Lung (tissue), 12 donors: Measurements from ENCODE around the gene CLUH. TPM values are rescaled to one million over a fixed set of nuclear protein-coding genes. Genes with fewer than 3 reads are reported as not detected.
"Not testable (repeated sequence)": the region's sequence is repeated elsewhere in the genome, so short reads cannot be mapped to it uniquely, and the experiment has no call there.

ENCODE experiments used
- ATAC-seq: fragments of 200-7000 bp; cut with Tn5 transposase; one replicate; pipeline ENCODE4 v1.9.1; 2020; ENCODE audit warnings: moderate number of reproducible peaks; ENCODE audit not compliant: insufficient read depth, low FRiP score
- DNase-seq, 3 donors: peaks; one replicate each; pipeline ENCODE4 v3.0.0-alpha.2; 2013 to 2017
- H3K27ac ChIP-seq, 2 donors: one replicate each; pipeline ENCODE4 v1.5.1; 2013; ENCODE audit warnings: mild to moderate bottlenecking in 2 of 2, moderate library complexity in 2 of 2, control low read depth in 1 of 2, inconsistent platforms in 1 of 2, low read depth in 1 of 2, low read length in 1 of 2
- H3K27me3 ChIP-seq, 3 donors: one replicate each; pipeline ENCODE4 v1.5.1; 2013; ENCODE audit warnings: low read length in 2 of 3; ENCODE audit not compliant: control insufficient read depth in 3 of 3, insufficient read depth in 3 of 3
- H3K36me3 ChIP-seq, 4 donors: one replicate each; pipeline ENCODE4 v1.5.1; 2013; ENCODE audit warnings: low read length in 4 of 4, mild to moderate bottlenecking in 1 of 4, moderate library complexity in 1 of 4; ENCODE audit not compliant: control insufficient read depth in 4 of 4, insufficient read depth in 4 of 4
- H3K4me1 ChIP-seq, 5 donors: one replicate each; pipeline ENCODE4 v1.5.1; 2013; ENCODE audit warnings: low read length in 5 of 5, mild to moderate bottlenecking in 2 of 5, moderate library complexity in 1 of 5; ENCODE audit not compliant: control insufficient read depth in 5 of 5, insufficient read depth in 5 of 5
- H3K4me3 ChIP-seq: one replicate; pipeline ENCODE4 v1.5.1; 2013; ENCODE audit warnings: mild to moderate bottlenecking, control low read depth, moderate library complexity
- H3K9ac ChIP-seq, 2 donors: one replicate each; pipeline ENCODE4 v1.5.1; 2013; ENCODE audit warnings: low read length in 2 of 2, control low read depth in 1 of 2; ENCODE audit not compliant: insufficient read depth in 1 of 2
- H3K9me3 ChIP-seq, 4 donors: one replicate each; pipeline ENCODE4 v1.5.1; 2013; ENCODE audit warnings: low read length in 3 of 4, mild to moderate bottlenecking in 1 of 4, moderate library complexity in 1 of 4; ENCODE audit not compliant: control insufficient read depth in 4 of 4, insufficient read depth in 3 of 4
- CTCF ChIP-seq: IDR thresholded peaks from 2 replicates; pipeline ENCODE4 v1.5.1; 2012; ENCODE audit warnings: mild to moderate bottlenecking; ENCODE audit errors: control extremely low read depth, extremely low read depth
- WGBS, 2 donors: extraction: QIAGEN DNeasy Blood & Tissue Kit; methylation state at CpG; one replicate each; pipeline ENCODE4 v1.1.7; 2013; 5-methylcytosine and 5-hydroxymethylcytosine counted together
- polyA plus RNA-seq, 2 donors: library from polyadenylated mRNA; stranded (reverse); fragments of 200-250 nt; gene quantifications; one replicate each; pipeline ENCODE4 v1.2.1, GENCODE V29; 2013
- total RNA-seq, 2 donors: library from RNA; depleted of rRNA in 1 of 2; stranded (reverse); fragments of >200 nt in 1 of 2; gene quantifications; one replicate each; pipeline ENCODE4 v1.2.1, GENCODE V29; 2014 to 2021
- donor health status: control.
- donor health status: control.
- donor health status: Bipolar disorder and iron deficiency.
- donor health status: healthy.
- donor health status: DM: yes; HTN: yes; CAD: no.

The CLUH gene
- total and polyA plus RNA-seq, 4 donors, result 29.7 to 80.5 (median 42.1) TPM

GRCh38 chr17:2681650-2682049 lies 29.9 kb downstream of the CLUH start:
- Histone ChIP-seq H3K9me3 (peaks cover 0 to 2% (median 0%) of the 10 kb centered on the region in 4 donors), H3K9ac (no peak overlapping the region), H3K27me3 (no peaks in the 10 kb centered on the region), H3K36me3 (peaks cover 21 to 50% (median 29%) of the 10 kb centered on the region in 4 donors), H3K4me3 (no peak overlapping the region), H3K4me1 (peaks cover 0 to 8% (median 0%) of the 10 kb centered on the region in 5 donors), H3K27ac (no peak overlapping the region)
- TF ChIP-seq CTCF, result no peak
- ATAC-seq, result no peak
- WGBS, 2 donors, result 89 to 91% methylated on average over 7 of the region's 7 CpGs
- no peak for DNase-seq

GRCh38 chr17:2680961-2681360 lies 30.6 kb downstream of the CLUH start:
- TF ChIP-seq CTCF, result no peak
- Histone ChIP-seq H3K4me3 (no peak overlapping the region), H3K9me3 (peaks cover 0 to 2% (median 0%) of the 10 kb centered on the region in 4 donors), H3K9ac (no peak overlapping the region), H3K36me3 (peaks cover 21 to 54% (median 32%) of the 10 kb centered on the region in 4 donors), H3K4me1 (peaks cover 0 to 8% (median 0%) of the 10 kb centered on the region in 5 donors), H3K27me3 (no peaks in the 10 kb centered on the region), H3K27ac (no peak overlapping the region)
- ATAC-seq (no peak), DNase-seq (no peak)
- WGBS, 2 donors, result 91 to 94% methylated on average over 2 of the region's 2 CpGs

- H3K4me1 ChIP-seq, ATAC-seq, H3K9me3 ChIP-seq, H3K4me3 ChIP-seq, DNase-seq, H3K9ac ChIP-seq, H3K27ac ChIP-seq, H3K27me3 ChIP-seq: not testable (repeated sequence)
- 97% methylated on average over 1 of the region's 1 CpG for WGBS, 2 donors
- H3K36me3 ChIP-seq, result peaks cover 17 to 57% (median 37%) of the 10 kb centered on the region in 4 donors
Measured at GRCh38 chr17:2679247-2679646, 32.3 kb downstream of the CLUH start.

GRCh38 chr17:2672026-2672425 lies 39.5 kb downstream of the CLUH start:
- Histone ChIP-seq H3K4me3 (no peak overlapping the region), H3K36me3 (peaks cover 25 to 44% (median 29%) of the 10 kb centered on the region in 4 donors), H3K9me3 (no peaks in the 10 kb centered on the region), H3K27ac (no peak overlapping the region), H3K27me3 (no peaks in the 10 kb centered on the region), H3K4me1 (no peaks in the 10 kb centered on the region), H3K9ac (no peak overlapping the region)
- WGBS, 2 donors, result 93 to 96% methylated on average over 5 of the region's 5 CpGs
- TF ChIP-seq CTCF, result no peak
- no peak for ATAC-seq
- no peak for DNase-seq

- H3K27me3 ChIP-seq, ATAC-seq, H3K9me3 ChIP-seq, DNase-seq, H3K4me3 ChIP-seq, H3K27ac ChIP-seq, H3K9ac ChIP-seq, H3K36me3 ChIP-seq: not testable (repeated sequence)
- H3K4me1 ChIP-seq, result peaks cover 0 to 14% (median 6%) of the 10 kb centered on the region in 5 donors
- WGBS, 2 donors, result 95 to 100% methylated on average over 4 of the region's 4 CpGs
Measured at GRCh38 chr17:2660410-2660809, 51.2 kb downstream of the CLUH start.

- ATAC-seq, DNase-seq: not testable (repeated sequence)
- WGBS, 2 donors, result 60 to 65% methylated on average over 7 to 8 of the region's 8 CpGs
Measured at GRCh38 chr17:2659337-2659736, 52.2 kb downstream of the CLUH start.

More at GRCh38 chr17:2659337-2659736, 52.2 kb downstream of the CLUH start:
- not testable (repeated sequence) for H3K27me3 ChIP-seq, H3K9ac ChIP-seq, H3K4me3 ChIP-seq, H3K36me3 ChIP-seq, H3K27ac ChIP-seq, H3K9me3 ChIP-seq
- peaks cover 0 to 14% (median 4%) of the 10 kb centered on the region in 5 donors for H3K4me1 ChIP-seq
